ENCODE results near the gene MAST2.
"Not testable (repeated sequence)": the region's sequence is repeated elsewhere in the genome, so short reads cannot be mapped to it uniquely, and the experiment has no call there.

Gene MAST2

GRCh38 chr1:46030876-46031660 is 227.7 kb downstream of the MAST2 start:
- no peak for DNase-seq

DNA sequence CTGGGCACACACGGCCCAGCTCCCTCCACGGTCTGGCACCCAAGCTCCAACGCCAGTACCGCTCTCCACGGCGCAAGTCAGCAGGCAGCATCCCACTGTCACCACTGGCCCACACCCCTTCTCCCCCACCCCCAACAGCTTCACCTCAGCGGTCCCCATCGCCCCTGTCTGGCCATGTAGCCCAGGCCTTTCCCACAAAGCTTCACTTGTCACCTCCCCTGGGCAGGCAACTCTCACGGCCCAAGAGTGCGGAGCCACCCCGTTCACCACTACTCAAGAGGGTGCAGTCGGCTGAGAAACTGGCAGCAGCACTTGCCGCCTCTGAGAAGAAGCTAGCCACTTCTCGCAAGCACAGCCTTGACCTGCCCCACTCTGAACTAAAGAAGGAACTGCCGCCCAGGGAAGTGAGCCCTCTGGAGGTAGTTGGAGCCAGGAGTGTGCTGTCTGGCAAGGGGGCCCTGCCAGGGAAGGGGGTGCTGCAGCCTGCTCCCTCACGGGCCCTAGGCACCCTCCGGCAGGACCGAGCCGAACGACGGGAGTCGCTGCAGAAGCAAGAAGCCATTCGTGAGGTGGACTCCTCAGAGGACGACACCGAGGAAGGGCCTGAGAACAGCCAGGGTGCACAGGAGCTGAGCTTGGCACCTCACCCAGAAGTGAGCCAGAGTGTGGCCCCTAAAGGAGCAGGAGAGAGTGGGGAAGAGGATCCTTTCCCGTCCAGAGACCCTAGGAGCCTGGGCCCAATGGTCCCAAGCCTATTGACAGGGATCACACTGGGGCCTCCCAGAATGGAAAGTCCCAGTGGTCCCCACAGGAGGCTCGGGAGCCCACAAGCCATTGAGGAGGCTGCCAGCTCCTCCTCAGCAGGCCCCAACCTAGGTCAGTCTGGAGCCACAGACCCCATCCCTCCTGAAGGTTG is 231.4 kb downstream of the MAST2 start:
- no peak for DNase-seq

DNA sequence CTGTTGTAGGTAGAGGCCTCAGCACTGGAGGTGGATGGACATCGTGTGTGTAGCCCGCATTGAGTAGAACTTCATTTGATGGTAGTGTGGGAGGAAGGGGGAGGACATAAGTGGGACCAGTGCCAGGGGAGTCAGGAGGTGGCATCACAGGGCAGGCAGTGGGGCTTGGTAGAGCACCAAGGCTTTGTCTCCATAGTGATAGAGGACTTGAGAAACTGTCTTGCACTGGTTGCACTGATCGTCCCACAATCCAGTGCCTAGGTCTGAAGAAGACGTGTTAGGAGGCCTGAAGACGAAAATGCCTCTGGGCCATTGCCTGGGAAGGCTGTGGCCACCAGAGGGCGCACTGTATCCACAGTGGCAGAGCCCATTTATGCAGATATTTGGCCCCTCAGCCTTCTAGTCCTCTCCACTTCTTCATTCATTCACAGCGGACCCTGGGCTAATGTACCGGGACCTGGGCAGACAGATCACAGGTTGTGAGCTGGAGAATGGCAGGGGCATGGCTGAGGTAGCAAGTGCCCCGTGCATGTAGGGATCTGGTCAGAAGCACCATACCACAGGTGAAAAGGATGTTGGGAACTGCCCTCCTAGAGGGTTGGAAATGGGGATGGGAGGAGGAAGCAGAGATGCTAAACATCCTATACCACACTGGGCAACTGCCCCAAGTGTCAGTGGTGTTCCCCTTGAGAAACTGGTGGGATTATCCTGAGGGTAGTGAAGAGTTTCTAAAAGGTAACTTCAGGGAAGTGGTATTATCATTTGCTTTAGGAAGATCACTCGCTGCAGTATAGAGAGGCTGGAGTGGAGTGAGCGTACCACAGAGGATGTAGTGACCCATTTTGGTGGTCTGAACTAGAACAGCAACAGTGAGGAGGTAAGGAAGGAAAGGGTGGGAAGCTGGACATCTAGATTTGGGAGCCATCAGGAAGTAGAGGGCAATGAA is 233.8 kb downstream of the MAST2 start:
- DNase-seq = peak; percentile 79

DNA sequence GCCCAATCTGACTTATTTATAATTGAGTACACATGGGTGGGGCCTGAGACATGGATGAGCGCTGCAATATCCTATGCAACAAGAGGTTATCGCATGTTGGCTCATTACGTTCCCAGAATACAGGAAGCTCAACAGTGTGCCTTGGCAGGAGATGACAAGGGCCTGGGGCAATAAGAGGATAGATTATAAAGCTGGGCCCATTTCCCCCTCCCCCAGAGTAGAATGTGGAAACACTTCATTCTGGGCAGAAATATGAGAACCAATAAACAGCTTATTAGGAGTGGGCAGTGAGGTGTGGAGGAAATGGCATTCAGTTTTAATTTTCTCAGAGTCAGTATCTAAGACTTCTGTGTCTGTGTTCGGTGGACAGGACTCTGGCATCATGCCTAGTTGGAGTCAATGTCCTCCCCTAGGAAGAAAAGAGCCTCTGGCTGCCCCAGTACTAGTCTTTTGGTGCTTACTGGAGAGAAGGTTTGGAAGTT is 236.2 kb downstream of the MAST2 start:
- DNase-seq = peak; percentile 39

- peak; percentile 74 for DNase-seq
Measured at GRCh38 chr1:46041551-46041950, 238.1 kb downstream of the MAST2 start.

- peak; percentile 54 for DNase-seq
Measured at GRCh38 chr1:46041974-46042373, 238.6 kb downstream of the MAST2 start.

DNA sequence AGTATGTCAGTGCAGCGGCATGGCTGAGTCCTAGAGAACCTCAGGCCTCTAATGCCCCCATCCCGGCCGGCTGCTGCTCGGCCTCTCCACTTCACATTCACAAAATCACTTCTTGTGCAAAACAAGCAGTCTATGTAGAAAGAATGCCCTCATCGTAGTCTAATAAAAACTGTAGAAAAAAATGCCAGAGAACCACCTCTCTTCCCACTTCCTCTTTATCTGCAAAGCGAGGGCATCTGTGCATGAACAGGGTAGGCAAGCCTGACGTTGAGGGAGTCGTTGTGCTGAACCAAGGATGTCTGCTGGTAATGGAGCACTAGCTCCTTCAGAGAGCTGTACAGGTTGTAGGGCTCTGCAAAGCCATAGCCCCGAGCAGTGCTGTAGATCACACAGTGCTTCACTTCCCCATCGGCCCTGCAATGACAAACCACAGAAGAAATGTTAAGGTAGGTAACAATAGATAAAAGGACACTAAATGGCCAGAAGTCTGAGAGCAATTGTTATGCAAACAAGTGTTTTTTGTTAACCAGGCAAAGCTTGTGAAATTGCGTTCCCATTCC is 240.1 kb downstream of the MAST2 start:
- DNase-seq = no peak

DNA sequence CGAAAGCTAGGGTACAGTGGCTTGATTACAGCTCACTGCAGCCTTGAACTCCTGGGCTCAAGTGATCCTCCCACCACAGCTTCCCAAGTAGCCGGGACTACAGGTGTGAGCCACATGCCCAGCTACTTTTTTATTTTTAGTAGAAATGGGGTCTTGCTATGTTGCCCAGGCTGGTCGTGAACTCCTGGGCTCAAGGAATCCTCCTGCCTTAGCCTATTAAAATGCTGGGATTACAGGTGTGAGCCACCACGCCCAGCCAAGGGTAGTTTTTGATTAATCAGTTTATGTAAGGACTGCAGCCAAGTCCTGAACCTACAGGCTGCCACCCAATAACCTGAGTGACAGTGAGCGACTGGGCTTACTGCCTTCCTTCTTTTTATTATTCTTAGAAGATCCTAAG is 240.7 kb downstream of the MAST2 start:
- DNase-seq = no peak

- DNase-seq = no peak
Measured at GRCh38 chr1:46053734-46054133, 250.3 kb downstream of the MAST2 start.

- DNase-seq = no peak
Measured at GRCh38 chr1:46056325-46056724, 252.9 kb downstream of the MAST2 start.

DNA sequence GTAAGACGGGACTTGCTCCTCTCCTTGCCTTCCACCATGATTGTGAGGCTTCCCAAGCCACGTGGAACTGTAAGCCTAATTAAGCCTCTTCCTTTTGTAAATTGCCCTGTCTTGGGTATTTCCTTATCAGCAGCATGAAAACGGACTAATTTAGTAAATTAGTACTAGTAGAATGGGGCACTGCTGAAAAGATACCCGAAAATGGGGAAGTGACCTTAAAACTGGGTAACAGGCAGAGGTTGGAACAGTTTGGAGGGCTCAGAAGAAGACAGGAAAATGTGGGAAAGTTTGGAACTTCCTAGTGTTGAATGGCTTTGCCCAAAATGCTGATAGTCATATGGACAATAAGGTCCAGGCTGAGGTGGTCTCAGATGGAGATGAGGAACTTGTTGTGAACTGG is 253.8 kb downstream of the MAST2 start:
- not testable (repeated sequence) for DNase-seq

- DNase-seq = no peak
Measured at GRCh38 chr1:46057781-46058180, 254.4 kb downstream of the MAST2 start.

GRCh38 chr1:46058936-46059335 is 255.5 kb downstream of the MAST2 start:
- DNase-seq = no peak

GRCh38 chr1:46061146-46061545 is 257.7 kb downstream of the MAST2 start:
- DNase-seq = no peak

DNA sequence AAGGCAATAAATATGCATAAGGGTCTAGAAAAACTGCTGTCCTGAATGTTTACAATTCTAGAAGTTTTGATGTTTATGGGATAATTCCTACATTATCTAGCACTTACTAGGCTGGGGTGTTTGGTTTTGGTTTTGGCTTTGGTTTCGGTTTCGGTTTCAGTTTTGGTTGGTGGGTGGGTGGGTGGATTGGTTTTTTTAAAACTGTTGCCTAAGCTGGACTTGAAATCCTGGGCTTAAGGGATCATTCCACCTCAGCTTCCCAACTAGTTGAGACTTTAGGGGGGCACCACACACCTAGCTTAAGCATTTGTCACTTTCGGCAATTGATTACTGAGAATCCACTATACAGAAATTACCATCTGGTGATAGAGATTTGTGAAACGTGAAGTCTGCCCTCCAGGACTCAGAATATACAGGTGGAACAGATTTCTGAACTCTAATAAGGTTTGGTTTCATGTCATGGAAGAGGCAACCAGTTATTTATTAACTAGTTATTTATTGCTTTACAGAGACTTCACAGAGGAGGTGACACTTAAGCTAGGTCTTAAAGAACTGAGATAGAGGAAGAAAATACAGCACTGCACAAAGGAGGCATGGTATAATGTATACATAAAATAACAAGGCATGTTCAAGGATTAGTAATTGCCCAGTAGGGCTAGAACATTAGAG is 259.4 kb downstream of the MAST2 start:
- no peak for DNase-seq

DNA sequence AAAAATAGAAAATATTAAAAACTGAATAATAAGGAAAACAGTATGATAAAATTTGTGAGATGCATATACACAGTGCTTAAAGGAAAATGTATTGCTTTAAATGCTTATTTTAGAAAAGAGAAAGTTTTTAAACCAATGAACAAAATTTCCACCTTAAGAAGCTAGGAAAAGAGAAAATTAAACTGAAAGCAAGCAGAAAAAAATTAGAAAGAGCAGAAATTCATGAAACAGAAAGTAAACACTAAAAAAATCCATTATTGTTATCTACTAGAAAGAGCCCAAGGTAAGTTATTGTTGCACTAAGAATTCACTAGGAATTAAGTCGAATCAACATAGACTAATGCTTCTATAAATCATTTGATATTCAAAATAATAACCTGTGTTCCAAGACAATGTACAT is 261.3 kb downstream of the MAST2 start:
- DNase-seq = no peak

GRCh38 chr1:46065405-46065804 is 262.0 kb downstream of the MAST2 start:
- DNase-seq = no peak

GRCh38 chr1:46067652-46068051 is 264.2 kb downstream of the MAST2 start:
- no peak for DNase-seq

GRCh38 chr1:46068525-46068924 is 265.1 kb downstream of the MAST2 start:
- DNase-seq = no peak

- no peak for DNase-seq
Measured at GRCh38 chr1:46070164-46070814, 266.9 kb downstream of the MAST2 start.

- no peak for DNase-seq
Measured at GRCh38 chr1:46072975-46073374, 269.6 kb downstream of the MAST2 start.

All from NCI-H1105 treated with DMSO at 0.1 percent for 48 hours (cell line).